Epithelial cell of prostate (primary cell): ENCODE results near the gene METRNL.
"Not testable (repeated sequence)": the region's sequence is repeated elsewhere in the genome, so short reads cannot be mapped to it uniquely, and the experiment has no call there.

ENCODE experiments used
- DNase-seq: peaks from one replicate; pipeline ENCODE4 v3.0.0-alpha.2; 2011; ENCODE audit warnings: low read depth, low spot score
- H3K27ac ChIP-seq: fragments of 450-650 bp; 2 replicates; pipeline ENCODE4 v1.5.1; 2017; ENCODE audit warnings: mild to moderate bottlenecking

Gene METRNL

GRCh38 chr17:83116783-83117555 lies 37.6 kb downstream of the METRNL start:
- H3K27ac ChIP-seq = no peak overlapping the region
- no peak for DNase-seq

- H3K27ac ChIP-seq = no peak overlapping the region
- DNase-seq = no peak
These were observed 38.2 kb downstream of the METRNL start for GRCh38 chr17:83117583-83117982.

- no peak overlapping the region for H3K27ac ChIP-seq
- no peak for DNase-seq
These were observed 38.8 kb downstream of the METRNL start for GRCh38 chr17:83118071-83118841.

GRCh38 chr17:83119987-83120864 lies 40.8 kb downstream of the METRNL start:
- H3K27ac ChIP-seq = no peak overlapping the region
- no peak for DNase-seq

GRCh38 chr17:83121473-83121872 lies 42.1 kb downstream of the METRNL start:
- H3K27ac ChIP-seq, DNase-seq: not testable (repeated sequence)

- no peak overlapping the region for H3K27ac ChIP-seq
- no peak for DNase-seq
These were observed 42.8 kb downstream of the METRNL start for GRCh38 chr17:83121921-83122820.

- DNase-seq = no peak
- no peak overlapping the region for H3K27ac ChIP-seq
These were observed 43.4 kb downstream of the METRNL start for GRCh38 chr17:83122834-83123233.

GRCh38 chr17:83123896-83124801 lies 44.7 kb downstream of the METRNL start:
- H3K27ac ChIP-seq = no peak overlapping the region
- DNase-seq = no peak

GRCh38 chr17:83124871-83125514 lies 45.6 kb downstream of the METRNL start:
- DNase-seq = no peak
- no peak overlapping the region for H3K27ac ChIP-seq

- no peak for DNase-seq
- H3K27ac ChIP-seq = no peak overlapping the region
These were observed 46.3 kb downstream of the METRNL start for GRCh38 chr17:83125515-83126274.

- no peak for DNase-seq
- H3K27ac ChIP-seq = no peak overlapping the region
These were observed 46.9 kb downstream of the METRNL start for GRCh38 chr17:83126275-83126811.

GRCh38 chr17:83127431-83128160 lies 48.2 kb downstream of the METRNL start:
- no peak for DNase-seq
- no peak overlapping the region for H3K27ac ChIP-seq

GRCh38 chr17:83128306-83129240 lies 49.2 kb downstream of the METRNL start:
- no peak for DNase-seq
- no peak overlapping the region for H3K27ac ChIP-seq

GRCh38 chr17:83129676-83130075 lies 50.3 kb downstream of the METRNL start:
- no peak overlapping the region for H3K27ac ChIP-seq
- no peak for DNase-seq

- DNase-seq = no peak
- H3K27ac ChIP-seq = no peak overlapping the region
These were observed 52.1 kb downstream of the METRNL start for GRCh38 chr17:83131401-83132011.
